ENCODE measurements around the gene PAM16. TPM values are rescaled to one million over a fixed set of nuclear protein-coding genes. Genes with fewer than 3 reads are reported as not detected.

The PAM16 gene
- total and polyA plus RNA-seq, 2 of the 8 experiments (the other 6 are each of a cell fraction or from before 2014, with no cell fraction given): 78.3 to 198 TPM

- no peak for TF ChIP-seq CBX5 (IDR thresholded peaks at IDR 0.05; ENCODE audit: low read depth, low read length)
Observed at GRCh38 chr16:4382795-4383357, 31.8 kb upstream of the PAM16 start (continued).
